GM18526 (cell line): ENCODE measurements around the gene DNAH8.

Experiments
- POLR2A ChIP-seq: IDR thresholded peaks from 3 replicates; pipeline ENCODE4 v1.6.1; 2011; ENCODE audit not compliant: insufficient read length; ENCODE audit errors: extremely low read depth

Gene DNAH8

DNA sequence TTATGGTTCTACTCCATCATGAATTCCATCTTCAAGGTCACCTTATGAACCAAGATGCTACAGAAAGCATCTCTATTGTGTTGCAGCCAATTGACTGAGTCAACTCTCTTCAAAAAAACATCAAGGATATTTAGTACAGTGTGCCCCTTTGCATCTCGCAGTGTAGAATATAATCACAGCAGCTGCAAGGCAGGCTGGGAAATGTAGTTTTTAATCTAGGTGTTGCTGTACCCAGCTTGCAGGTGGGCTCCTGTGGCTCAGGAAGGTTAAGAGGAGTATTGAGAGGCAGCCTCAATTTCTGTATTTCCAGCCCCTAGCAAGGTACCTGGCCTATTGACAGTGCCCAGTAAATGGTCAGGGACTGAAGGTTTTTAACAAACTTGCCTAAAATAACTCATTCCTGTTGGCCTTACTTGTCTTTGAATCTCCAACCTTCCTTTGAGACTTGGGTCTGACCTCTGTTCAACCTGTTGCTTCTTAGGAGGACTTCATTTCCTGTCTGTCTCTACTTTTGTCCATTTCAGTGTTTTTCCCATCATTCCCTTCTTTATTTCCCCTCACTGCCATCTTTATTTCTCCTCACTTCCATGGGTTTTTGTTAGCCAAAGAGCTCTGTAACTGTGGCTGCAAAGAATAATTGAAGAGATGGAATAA lies 150.5 kb downstream of the DNAH8 start:
- no peak for TF ChIP-seq POLR2A

DNA sequence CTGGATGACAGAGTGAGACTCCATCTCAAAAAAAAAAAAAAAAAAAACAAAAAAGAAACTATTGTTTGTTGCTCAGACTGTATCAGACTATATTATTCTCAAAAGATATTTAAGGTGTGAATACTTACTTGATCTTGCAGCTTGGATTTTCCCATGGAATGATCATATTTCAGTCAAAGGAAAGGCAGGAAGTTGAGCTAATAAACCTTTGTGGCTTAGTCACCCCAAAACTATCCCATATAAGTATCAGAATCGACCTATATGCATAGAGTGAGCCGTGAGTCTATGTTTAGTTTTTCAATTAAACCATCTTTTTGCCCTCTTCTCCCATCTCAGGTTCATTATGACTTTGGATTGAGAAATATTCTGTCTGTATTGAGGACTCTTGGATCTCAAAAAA lies 152.6 kb downstream of the DNAH8 start:
- no peak for TF ChIP-seq POLR2A

DNA sequence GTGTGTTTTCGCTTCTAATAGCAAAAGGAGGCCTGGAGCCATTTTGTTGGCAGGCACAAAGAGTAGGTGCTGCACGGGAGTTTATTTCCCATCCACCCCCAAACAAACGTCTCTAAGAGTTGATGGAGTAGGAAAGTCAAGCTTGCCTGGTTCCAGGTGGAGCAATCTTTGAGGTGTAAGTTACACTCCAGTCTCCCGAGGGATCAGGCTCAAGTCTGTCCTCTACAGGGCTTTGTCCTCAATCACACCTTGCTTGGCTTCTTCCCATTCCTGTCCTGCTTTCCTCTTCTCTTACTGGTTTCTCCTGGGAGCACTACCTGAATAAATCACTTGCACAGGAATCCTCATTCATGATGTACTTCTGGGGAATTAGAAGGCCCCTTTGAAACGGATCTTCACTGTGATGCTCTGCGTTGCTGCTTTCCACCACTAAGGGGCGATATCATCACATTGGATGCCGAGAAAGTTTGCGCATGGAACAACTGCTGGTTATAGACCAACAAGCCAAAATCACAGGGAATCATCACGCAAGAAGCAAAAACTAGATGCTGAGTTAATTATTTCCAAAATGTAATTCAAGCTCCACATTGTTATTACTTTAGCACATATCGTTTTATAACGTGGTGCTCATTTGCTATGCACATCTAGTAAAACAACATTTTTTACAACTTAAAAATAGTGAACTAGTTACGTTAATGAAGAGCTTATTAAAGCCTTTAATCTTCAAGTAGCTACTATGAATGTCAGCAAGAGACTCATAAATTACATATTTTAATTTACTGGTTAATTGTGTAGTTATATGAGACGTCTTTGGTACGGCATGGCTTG lies 156.8 kb downstream of the DNAH8 start:
- TF ChIP-seq POLR2A, result no peak

DNA sequence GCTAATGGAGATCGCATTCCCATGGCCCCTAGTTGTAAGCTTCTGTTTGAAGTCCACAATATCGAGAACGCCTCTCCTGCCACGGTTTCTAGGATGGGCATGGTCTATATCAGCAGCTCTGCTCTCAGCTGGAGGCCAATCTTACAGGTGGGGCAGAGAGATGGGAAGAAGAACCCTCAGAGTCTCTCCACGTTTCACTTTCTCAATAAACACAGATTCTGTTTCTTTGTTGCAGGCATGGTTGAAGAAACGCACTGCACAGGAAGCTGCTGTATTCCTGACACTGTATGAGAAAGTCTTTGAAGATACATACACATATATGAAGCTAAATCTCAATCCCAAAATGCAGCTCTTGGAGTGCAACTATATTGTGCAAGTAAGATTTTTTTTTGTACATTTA lies 157.9 kb downstream of the DNAH8 start:
- no peak for TF ChIP-seq POLR2A

DNA sequence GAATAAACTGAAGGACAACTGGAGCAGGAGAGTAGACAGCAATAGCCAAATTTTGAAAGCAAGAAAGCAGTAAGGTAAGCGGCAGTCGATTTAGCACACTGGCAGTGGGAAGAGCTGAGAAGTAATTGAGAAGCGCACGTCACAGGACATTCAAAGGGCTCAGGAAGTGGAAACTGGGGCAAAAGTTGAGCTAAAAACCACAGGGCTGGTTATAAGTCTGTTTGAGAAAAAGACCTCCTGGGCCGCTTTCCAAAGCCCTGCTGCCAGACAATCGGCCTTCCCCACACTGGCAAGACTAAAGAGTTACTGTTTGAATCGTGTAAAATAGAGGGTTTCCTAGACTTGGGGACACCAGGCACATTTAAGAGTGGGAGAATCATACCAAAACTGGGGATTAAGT lies 161.4 kb downstream of the DNAH8 start:
- TF ChIP-seq POLR2A, result no peak

DNA sequence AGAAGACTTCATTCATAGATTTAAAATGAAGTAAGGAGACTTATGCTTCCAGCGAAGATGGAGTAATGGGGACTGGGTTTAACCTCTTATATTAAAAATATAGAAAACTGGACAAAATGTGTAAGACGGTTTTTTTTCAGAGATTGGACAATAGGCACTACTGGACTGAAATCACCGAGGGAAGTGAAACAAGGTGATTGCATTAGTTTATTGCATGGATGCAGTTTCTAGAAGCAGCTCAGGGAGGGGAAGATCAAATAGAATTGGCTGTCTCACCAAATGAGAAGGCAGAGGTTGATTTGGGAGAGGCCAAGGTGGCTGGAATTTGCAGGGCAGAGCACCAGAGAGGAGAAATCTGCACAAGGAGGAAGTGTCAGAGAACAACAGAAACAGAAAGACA lies 162.6 kb downstream of the DNAH8 start:
- TF ChIP-seq POLR2A, result no peak

DNA sequence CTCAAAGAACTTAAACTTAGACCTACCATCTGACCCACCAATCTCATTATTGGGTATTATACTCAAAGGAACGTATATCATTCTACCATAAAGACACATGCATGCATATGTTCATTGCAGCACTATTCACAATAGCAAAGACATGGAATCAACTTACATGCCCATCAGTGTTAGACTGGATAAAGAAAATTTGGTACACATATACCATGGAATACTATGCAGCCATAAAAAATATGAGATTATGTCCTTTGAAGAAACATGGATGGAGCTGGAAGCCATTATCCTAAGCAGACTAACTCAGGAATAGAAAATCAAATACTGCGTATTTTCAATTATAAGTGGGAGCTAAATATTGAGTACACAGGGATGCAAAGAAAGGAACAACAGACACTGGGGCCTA lies 167.0 kb downstream of the DNAH8 start:
- TF ChIP-seq POLR2A, result no peak

DNA sequence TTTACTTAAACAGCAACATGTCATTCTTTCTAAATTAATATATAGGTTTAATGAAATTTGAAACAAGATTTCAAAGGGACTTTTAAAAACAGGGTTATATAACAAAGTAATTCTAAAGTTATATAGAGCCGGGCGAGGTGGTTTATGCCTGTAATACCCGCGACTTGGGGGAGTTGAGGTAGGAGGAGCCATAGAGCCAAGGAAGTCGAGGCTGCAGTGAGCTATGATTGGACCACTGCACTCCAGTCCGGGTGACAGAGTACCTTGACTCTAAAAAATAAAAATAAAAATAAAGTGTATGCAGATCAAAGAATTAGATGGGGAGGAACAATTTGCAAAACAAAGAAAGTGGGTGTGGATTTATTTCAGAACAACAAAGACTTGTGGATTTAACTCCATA lies 182.4 kb downstream of the DNAH8 start:
- TF ChIP-seq POLR2A, result no peak

DNA sequence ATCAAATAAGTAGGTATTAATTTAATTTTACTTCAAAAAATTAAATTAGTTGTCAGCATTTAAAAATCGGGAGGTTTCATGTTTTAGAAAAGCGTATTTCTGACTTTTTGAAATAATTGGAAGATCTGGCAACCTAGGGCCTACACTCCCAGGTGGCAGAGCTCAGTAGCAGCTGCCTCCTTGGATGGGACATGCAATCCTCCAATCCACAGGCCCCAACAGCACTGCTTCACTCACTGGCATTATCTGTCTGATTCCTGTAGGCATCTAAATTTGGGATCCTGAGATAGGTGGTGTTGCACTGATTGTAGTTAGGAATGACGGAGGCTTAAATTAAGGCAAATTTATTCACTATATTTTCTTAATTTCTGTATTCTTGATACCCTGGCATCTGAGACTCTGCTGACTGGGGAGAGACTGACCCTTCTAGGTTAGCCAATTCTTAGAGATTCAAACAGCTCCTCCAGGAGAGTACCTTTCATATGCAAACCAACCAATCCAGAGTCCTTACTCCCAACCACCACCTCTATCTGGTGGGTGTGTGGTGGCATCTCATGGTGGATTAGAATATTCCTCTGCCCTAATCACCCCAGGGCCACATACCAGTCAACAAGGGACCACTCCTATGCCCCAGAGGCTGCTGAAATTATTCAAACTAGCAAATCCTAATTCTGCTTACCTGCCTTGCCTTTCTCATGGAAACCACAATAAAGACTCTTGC lies 186.9 kb downstream of the DNAH8 start:
- no peak for TF ChIP-seq POLR2A

DNA sequence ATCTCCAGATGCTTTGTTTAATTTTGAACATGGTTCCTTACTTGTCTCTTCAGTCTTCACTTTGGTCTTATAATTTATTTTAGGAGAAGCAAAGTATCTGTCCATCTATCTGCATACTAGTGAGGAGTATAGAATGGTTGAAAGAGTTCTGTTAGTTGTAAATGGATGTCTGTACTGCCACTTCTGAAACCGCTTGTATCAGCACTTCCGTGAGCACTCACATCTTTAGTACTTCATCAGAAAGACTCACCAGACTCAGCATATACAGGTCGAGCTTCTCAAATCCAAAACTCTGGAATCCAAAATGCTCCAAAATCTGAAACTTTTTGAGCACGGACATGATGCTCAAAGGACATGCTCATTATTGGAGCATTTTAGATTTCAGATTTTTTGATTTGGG lies 191.5 kb downstream of the DNAH8 start:
- TF ChIP-seq POLR2A, result no peak

DNA sequence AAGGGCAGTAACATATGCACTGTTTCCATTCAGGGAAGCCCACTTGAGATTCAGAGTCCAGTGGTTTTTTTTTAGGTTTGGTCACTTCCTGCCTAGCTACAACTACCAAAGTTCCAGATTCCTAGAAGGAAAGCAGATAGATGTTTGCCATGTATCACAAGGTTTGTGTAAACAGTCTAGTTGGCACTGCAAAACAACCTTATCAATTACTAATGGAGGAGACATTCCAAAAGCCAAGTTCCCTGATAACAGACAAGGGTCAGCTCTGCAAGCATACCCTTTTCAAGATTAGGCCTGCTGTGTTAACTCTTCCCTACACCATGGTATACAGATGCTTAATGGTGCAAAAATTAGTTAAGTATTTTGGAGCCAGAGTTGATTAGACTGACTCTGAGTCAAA lies 192.2 kb downstream of the DNAH8 start:
- no peak for TF ChIP-seq POLR2A

DNA sequence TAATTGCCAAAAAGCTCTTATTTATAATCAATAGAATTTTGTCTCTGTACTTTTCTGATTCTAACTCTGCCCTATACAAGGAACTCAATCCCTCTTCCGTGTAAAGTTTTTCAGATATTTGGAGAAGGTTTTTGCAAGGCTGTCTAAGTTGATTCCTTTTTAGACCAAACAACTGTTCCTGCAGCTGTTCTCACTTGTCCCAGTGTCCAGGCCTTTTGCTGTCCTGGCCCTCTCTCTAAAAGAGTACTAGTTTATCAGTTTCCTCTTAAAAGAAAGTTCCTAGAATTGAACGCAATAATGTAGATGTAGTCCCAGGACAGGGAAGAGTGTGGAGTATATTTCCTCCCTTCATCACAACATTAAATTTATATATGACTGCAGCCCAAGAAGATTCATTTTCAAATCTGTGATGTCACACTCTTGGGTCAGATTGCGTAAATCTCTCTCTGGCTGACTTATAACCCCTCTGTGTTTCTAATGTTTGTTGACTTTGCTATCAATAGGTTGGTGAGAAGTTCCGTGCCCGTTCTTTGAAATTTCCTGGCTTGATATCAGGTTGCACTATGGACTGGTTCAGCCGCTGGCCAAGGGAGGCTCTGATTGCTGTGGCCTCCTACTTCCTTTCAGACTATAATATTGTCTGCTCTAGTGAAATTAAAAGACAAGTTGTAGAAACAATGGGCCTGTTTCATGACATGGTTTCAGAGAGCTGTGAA lies 194.1 kb downstream of the DNAH8 start:
- TF ChIP-seq POLR2A, result no peak

DNA sequence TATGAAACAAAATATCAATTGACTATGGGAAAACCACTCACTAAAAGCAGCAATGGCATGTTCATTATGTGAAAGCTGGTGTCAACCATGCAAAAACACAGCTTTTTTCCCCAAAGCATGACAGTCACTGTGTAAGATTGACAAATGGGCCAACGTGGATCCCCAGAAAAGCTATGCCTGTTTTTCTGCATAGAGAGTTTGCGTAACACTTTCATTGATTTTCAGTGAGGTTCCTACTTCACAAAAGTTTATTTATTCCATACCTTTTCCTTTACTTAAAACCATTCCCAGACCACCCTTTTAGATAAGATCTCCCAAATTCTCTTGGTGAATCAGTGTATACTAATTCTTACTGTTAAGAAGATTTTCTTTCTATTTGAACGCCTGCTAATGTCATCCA lies 195.1 kb downstream of the DNAH8 start:
- no peak for TF ChIP-seq POLR2A

DNA sequence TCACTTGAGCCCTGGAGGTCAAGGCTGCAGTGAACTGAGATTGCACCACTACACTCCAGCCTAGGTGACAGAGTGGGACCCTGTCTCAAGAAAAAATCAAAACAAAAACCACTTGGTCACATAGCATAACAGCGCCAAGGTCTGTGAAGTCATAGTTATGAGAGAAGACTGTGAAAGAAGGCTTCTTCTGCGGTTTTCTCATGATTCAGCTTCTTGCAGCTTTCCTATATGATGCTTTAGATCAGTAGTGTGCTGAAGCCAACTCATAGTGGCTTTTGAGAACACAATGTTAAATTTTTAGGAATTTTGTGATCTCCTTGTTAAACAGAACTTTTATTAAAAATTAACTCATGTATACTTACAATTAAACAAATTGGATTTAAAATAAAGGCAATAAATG lies 197.3 kb downstream of the DNAH8 start:
- TF ChIP-seq POLR2A, result no peak

DNA sequence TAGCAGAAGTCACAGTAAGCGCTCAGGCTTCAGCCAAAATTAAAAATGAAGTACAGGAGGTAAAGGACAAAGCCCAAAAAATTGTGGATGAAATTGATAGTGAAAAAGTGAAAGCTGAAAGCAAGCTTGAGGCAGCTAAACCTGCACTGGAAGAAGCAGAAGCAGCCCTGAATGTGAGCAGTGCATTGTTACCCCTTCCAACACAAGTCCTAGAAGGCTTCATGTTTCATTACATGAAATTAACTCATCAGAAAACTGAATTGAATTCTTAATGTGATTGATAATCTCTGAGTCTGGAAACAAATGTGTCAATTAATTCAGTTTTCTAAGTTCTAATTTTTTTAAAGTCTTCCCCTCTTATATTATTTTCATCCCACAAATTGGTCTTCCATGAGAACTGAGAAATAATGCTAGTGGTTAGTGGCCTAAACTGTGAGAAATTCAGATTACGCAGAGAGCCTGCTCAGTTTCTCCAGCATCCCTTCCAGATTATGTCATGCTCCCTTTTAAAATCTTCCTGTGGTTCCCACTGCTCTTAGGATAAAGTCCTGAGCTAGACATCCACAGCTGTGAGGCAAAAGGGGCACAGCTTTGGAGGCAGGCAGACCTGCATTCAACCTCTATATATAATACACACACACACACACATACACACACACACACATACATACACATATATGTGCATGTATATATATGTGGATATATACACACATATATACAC lies 200.3 kb downstream of the DNAH8 start:
- TF ChIP-seq POLR2A, result no peak
